SH-SY5Y (cell line): ENCODE results near the gene JMJD7.

ENCODE experiments used
- GATA2 ChIP-seq: IDR thresholded peaks from 2 replicates; pipeline ENCODE4 v1.6.1; 2011; ENCODE audit warnings: mild to moderate bottlenecking, low read depth, low read length
- GATA3 ChIP-seq: IDR thresholded peaks from 2 replicates; pipeline ENCODE4 v1.6.1; 2011; ENCODE audit warnings: low read depth, mild to moderate bottlenecking, low read length, moderate library complexity

DNA sequence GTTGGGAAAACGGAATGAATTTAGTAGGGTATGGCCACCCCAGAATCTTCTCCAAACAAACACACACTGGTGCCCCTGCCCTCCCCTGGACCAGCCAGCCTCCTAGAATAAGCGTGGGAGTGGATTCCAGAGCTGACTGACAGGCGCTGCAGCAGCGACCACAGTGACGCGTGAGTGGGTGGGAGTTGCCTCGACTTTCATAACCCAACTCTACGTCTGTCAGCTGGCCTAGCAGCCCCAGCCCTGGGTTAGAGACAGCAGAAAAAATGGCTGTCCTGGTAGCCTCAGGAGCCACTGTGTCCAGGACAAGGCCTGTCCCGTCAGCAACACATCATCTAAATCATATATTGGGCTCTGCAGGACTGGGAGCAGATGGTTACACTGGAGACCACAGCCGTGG lies 20.7 kb downstream of the JMJD7 start:
- no peak for TF ChIP-seq GATA3
- TF ChIP-seq GATA2: no peak
